ENCODE data around the gene ATG7.
"Not testable (repeated sequence)": the region's sequence is repeated elsewhere in the genome, so short reads cannot be mapped to it uniquely, and the experiment has no call there.

Gene ATG7

DNA sequence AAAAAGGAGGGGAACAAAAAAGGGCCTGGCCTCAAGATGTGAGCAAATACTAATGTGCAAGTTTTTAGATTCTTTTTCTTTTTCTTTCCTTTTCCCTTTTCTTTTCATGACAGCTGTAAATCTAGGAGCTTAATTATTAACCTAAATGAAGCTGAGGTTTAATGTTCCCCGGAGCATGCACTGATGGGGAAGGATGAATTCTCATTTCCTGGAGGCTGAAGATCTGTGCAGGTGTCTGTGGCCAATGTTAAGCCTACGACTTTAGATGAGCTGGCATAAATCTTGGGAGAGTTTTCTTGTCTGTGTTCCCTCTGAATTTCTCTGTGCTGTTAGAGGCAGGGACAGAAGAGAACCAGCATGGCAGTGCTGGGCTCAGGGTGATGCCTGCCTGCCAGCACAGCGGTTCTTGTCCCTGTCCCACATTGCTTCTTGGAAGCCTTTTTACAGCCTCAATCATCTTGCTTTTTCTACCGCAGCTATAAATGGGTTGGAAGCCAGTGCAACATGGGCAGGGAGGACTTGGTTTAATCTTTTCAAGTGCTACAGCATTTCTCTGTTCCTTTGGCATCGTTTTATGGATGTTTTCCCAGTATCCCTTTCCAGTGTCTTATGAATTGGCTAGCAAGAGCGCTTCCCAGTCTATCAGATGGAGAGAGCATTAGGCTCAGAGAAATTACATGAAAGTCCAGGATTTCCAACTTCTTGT is 119.1 kb downstream of the ATG7 start:
- DNase-seq = no peak

- DNase-seq = no peak
Observed at GRCh38 chr3:11392014-11392859, 120.0 kb downstream of the ATG7 start.

DNA sequence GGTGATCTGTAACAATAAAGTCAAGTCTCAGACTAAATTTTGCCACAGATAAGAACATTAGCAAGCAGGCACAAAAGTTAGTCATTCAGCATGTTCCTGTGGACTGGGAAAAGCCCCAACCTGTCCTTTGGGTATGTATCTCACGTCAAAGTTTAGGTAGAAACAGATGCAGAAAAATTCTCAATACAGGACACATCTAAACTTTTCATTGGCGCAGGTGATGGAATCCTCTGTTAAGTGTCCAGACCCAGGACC is 120.6 kb downstream of the ATG7 start:
- no peak for DNase-seq

- DNase-seq = no peak
Observed at GRCh38 chr3:11393401-11393800, 121.2 kb downstream of the ATG7 start.

- no peak for DNase-seq
Observed at GRCh38 chr3:11394392-11394791, 122.2 kb downstream of the ATG7 start.

DNA sequence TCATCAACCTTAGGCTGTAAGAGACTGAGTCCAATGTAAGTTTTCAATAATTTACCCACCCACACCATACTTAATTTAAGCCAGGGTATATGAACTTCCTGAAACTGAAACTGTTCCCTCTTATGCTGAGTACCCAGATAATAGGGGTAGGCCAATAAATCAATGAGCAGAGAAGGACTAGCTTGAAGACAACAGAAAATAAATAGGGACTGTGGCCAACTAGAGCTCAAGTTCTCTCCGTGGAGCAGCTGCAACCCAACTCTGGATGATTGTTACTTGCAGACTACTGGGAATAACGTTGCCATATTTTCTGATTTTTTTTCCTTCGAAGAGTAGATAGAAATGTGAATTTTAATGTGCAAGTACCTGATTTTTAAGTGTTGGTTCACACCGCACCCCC is 128.0 kb downstream of the ATG7 start:
- DNase-seq = no peak

DNA sequence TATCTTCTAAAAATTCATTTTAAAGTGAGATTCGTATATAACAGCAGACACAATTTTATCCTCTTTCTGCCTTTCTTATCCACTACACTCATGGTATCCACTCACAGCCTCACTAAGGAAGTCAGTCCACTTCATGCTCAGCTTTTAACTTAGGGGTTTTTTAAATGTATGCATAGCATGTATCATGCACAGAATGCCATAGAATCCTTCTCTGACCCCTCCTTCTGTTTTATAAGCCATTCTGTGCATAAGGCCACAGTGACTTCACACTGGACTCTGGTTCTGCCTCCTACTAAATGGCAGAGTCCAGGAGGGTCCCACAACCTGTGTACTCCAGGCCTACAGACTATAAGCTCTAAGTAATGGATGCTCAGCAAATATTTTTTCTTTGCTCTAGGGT is 129.2 kb downstream of the ATG7 start:
- no peak for DNase-seq

GRCh38 chr3:11405323-11405722 is 133.1 kb downstream of the ATG7 start:
- no peak for DNase-seq

DNA sequence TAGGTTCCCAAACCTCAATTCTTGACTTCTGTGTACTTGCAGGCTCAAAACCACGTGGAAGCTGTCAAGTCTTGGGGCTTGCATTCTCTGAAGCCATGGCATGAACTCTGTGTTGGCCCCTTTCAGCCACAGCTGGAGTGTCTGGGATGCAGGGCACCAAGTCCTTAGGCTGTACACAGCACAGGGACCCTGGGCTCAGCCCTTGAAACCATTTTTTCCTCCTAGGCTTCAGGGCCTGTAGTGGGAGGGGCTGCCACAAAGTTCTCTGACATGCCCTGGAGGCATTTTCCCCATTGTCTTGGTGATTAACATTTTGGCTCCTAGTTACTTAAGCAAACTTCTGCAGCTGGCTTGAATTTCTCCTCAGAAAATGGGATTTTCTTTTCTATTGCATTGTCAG is 135.4 kb downstream of the ATG7 start:
- DNase-seq = no peak

DNA sequence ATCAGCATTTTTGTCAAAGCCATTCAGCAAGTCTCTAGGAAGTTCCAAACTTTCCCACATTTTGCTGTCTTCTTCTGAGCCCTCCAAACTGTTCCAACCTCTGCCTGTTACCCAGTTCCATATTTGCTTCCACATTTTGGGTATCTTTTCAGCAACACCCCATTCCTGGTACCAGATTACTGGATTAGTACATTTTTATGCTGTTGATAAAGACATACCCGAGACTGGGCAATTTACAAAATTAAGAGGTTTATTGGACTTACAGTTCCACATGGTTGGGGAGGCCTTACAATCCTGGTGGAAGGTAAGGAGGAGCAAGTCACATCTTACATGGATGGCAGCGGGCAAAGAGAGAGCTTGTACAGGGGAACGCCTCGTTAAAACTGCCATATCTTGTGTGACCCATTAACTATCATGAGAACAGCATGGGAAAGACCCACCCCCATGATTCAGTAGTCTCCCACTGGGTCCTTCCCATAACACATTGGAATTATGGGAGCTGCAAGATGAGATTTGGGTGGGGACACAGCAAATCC is 136.2 kb downstream of the ATG7 start:
- not testable (repeated sequence) for DNase-seq

DNA sequence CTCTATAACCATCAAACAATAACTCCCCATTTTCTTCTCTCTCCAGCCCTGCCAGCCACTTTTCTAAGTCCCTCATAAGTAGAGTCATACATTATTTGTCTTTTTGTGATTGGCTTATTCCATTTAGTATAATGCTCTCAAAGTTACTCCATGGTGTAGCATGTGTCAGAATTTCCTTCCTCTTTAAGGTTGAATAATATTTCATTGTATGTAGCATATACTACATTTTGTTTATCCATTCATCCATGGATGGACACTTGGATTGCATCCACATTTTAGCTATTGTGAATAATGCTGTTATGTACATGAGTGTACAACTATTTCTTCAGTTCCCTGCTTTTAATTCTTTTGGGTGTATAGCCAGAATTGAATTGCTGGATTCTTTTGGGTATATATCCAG is 138.4 kb downstream of the ATG7 start:
- DNase-seq = no peak

DNA sequence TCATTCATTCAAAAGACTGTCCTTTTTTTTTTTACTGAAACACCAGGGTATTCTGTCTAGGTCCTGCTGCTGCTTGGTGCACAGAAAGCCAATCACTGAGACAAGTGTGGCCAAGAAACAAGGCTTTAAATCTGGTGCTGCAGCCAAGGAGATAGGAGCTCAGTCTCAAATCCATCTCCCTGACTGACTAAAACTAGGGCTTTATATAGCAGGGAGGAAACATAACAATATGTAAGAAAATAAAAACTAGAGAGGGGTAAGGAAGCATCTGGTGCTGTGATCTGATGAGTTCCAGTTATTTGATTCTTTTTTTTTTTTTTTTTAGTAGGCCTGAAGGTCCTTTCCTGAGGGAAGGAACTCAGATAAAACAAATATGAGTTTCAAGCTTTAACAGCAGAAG is 139.8 kb downstream of the ATG7 start:
- no peak for DNase-seq

DNA sequence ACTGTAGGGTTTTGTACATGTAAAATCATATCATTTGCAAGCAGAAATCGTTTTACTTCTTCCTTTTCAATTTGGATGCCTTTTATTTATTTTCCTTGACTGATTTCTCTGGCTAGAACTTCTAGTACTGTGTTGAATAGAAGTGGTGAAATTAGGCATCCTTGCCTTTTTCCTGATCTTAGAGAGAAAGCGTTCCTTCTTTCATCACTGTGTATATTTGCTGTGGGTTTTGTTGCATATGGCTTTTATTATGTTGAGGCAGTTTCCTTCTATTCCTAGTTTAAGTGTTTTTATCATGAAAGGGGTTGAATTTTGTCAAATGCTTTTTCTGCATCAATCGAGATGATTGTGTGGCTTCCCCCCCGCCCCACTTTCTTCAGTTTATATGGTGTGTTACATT is 140.9 kb downstream of the ATG7 start:
- DNase-seq = no peak

DNA sequence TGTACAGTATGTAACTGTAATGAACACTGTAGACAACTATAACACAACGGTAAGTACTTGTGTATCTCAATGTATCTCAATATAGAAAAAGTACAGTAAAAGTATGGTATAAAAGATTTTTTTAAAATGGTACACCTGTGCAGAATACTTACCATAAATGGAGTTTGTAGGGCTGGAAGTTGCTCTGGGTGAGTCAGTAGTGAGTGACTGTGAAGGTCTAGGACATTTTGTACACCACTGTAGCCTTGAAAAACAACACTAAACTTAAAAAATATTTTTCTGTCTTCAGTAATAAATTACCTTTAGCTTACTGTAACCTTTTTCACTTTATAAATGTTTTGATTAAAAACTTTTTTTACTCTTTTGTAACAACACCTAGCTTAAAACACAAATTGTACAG is 142.9 kb downstream of the ATG7 start:
- DNase-seq = no peak

GRCh38 chr3:11420066-11420465 is 147.9 kb downstream of the ATG7 start:
- no peak for DNase-seq

DNA sequence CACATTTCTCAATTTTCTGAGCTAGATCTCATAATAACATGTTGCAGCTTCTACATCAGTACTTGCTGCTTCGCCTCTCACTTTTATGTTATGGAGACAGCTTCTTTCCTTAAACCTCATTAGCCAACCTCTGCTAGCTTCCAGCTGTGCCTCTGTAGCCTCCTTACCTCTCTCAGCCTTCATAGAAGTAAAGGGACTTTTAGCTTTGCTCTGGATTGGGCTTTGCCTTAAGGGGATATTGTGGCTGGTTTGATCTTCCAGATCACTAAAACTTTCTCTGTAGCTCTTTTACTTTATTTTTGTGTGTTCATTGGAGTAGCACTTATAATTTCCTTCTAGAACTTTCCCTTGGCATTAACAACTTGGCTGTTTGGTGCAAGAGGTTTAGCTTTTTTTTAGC is 150.1 kb downstream of the ATG7 start:
- no peak for DNase-seq

DNA sequence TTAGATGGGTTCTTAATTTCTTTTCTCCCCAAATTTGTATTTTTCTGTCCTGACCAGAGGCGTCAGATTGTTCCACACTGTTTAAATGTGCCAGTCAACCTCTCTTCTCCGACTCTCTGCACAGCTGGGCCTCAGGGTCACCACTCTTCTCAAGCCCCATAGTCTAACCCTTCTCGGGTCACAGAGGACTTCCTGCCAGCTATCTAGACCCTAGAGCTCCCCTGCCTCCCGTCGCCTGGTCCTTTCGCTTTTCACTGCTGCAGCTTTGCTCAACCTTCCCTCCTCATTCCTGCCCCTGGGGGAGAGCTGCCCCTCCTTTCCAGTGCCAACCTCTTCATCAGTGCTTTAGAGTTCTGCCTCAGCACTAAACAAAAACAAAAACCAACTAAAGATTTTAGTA is 151.7 kb downstream of the ATG7 start:
- DNase-seq = no peak

GRCh38 chr3:11424277-11424676 is 152.1 kb downstream of the ATG7 start:
- no peak for DNase-seq

DNA sequence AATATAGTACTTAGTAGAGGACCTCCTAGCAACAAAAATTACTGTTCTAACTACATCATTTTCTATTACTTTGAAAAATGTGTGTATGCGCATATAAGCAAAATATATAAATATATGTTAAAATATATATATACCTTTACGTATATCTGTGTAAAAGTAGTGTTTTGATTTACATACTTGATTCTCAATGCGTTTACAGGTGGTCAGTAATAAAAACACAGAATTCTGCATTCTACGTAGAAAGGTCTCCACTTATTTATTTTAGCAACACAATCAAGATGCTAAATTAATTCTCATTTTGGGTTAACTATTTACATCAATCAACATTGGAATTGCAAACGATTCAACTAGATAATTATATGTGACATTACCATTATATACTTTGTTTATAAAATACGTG is 158.0 kb downstream of the ATG7 start:
- DNase-seq = no peak

DNA sequence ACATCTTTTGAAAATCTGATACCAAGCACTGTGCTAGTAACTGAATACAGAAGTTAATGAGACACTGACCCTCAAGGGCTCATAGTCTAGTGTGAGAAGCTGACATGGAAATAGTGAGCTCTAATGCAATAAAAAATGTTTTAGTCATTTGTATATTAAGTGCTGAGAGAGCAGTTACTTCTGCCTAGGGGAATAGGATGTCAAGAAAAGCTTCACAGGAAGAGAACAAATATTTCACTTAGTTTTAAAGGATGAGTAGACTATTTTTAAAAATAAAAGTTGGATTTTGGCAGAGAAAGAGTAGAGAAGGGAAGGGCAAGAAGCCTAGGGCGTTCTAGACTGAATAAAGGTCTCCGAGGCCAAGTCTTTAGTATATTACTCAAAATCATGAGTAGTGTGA is 158.4 kb downstream of the ATG7 start:
- no peak for DNase-seq

DNA sequence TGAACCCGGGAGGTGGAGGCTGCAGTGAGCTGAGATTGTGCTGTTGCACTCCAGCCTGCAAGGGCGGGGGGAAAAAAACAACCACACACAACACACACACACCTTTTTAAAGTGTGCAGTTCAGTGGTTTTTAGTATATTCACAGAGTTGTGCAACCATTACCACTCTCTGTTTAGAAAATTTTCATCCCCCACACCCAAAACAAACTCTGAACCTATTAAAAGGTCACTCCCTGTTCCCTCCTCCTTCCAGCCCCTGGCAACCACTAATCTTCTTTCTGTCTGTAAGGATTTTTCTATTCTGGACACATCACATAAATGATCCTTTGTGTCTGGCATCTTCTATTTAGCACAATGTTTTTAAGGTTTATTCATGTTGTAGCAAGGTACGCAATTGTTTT is 159.1 kb downstream of the ATG7 start:
- no peak for DNase-seq

GRCh38 chr3:11434017-11434526 is 161.9 kb downstream of the ATG7 start:
- no peak for DNase-seq

DNA sequence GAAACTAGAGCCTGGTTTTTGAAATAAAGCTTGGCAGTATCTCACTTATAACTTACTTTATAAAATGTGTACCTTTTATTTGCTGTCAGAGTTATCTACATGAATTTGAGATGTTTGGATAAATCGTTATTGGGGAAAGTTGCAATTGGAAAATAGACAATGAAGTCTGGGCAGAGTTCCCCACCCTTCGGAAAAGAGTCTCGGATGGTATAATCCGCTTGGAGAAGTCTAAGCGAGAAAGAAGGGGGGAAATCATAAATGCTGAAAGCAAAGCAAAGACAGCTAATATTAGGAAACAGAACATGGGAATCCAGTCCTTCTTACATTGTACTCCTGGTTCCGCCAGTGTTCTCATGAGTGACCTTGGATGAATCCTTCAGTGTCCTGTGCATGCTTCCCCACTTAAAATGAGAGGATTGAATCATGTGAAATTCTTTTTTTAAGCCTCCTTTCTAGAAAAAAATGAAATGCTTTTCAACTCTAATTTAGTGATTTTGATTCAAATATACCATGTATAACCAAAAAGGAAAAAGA is 162.4 kb downstream of the ATG7 start:
- no peak for DNase-seq

Data from stimulated activated CD4-positive, alpha-beta T cell treated with anti-CD3 and anti-CD28 coated beads, Interleukin-1b, Interleukin-23, amount 100 ng/mL, for 48 hours (primary cell).